K562 (cell line): ENCODE measurements around the gene KCNC3. TPM values are rescaled to one million over a fixed set of nuclear protein-coding genes. Genes with fewer than 3 reads are reported as not detected.
A peak's percentile ranks its signal among the peaks of the same experiment; 100 is the strongest.

Experiments
- BDP1 ChIP-seq: IDR thresholded peaks from 3 replicates; pipeline ENCODE4 v1.6.1; 2011; ENCODE audit not compliant: insufficient read length, insufficient read depth
- CREM ChIP-seq: IDR thresholded peaks from 2 replicates; pipeline ENCODE4 v1.6.1; 2014; ENCODE audit warnings: antibody characterized with exemption, low read depth
- ESRRA ChIP-seq: fragments of 450-650 bp; IDR thresholded peaks from 2 replicates; pipeline ENCODE4 v1.6.1; 2014; ENCODE audit warnings: low read depth, mild to moderate bottlenecking, moderate library complexity, borderline replicate concordance
- ETV6 ChIP-seq, 3 experiments: fragments of 150-350 bp in 1 of 3; sonication (generic) in 1 of 3; formaldehyde crosslinking in 1 of 3; IDR thresholded peaks; 2 replicates each; pipeline versions ENCODE4 v1.6.1 to v1.8.0; 2014 to 2022; ENCODE audit warnings: borderline replicate concordance in 2 of 3, low read depth in 2 of 3, antibody characterized with exemption in 1 of 3, low read length in 1 of 3, mild to moderate bottlenecking in 1 of 3, missing genetic modification reagents in 1 of 3
- FOXM1 ChIP-seq, 2 experiments: fragments of 450-650 bp in 1 of 2; sonication (generic) in 1 of 2; formaldehyde crosslinking in 1 of 2; IDR thresholded peaks; 2 replicates each; pipeline versions ENCODE4 v1.6.1 to v1.9.0; 2017 to 2022; ENCODE audit warnings: low read depth in 2 of 2, mild to moderate bottlenecking in 2 of 2, missing genetic modification reagents in 1 of 2, moderate library complexity in 1 of 2
- MED1 ChIP-seq: sonication (generic); formaldehyde crosslinking; IDR thresholded peaks from 2 replicates; pipeline ENCODE4 v1.8.1; 2023; ENCODE audit warnings: missing genetic modification reagents, borderline replicate concordance
- MIER1 ChIP-seq: fragments of 450-650 bp; IDR thresholded peaks from 2 replicates; pipeline ENCODE4 v1.6.1; 2016; ENCODE audit warnings: antibody characterized with exemption, mild to moderate bottlenecking, low read depth
- PRMT5 ChIP-seq: sonication (generic); formaldehyde crosslinking; IDR thresholded peaks from 2 replicates; pipeline ENCODE4 v1.5.0; 2020; ENCODE audit warnings: missing genetic modification reagents
- RB1 ChIP-seq: fragments of 450-650 bp; IDR thresholded peaks from 2 replicates; pipeline ENCODE4 v1.6.1; 2017; ENCODE audit warnings: low read depth, mild to moderate bottlenecking
- RCOR1 ChIP-seq, 2 experiments: IDR thresholded peaks; 2 replicates each; pipeline ENCODE4 v1.6.1; 2012; ENCODE audit warnings: low read depth in 2 of 2, low read length in 2 of 2, borderline replicate concordance in 1 of 2, improper control_type of control experiment in 1 of 2
- SRF ChIP-seq, 2 experiments: fragments of 250-450, 450-650 bp in 1 of 2; sonication (Bioruptor Pico) in 1 of 2; sonication (generic) in 1 of 2; formaldehyde crosslinking; IDR thresholded peaks; 2 replicates each; pipeline versions ENCODE4 v1.5.0 to v1.5.1; 2020 to 2022; ENCODE audit warnings: mild to moderate bottlenecking in 1 of 2, missing genetic modification reagents in 1 of 2
- STAG1 ChIP-seq: sonication (generic); formaldehyde crosslinking; IDR thresholded peaks from 2 replicates; pipeline ENCODE4 v1.5.0; 2020; ENCODE audit warnings: missing genetic modification reagents, borderline replicate concordance
- TBP ChIP-seq: optimal IDR thresholded peaks from 2 replicates; pipeline ENCODE3; 2011; ENCODE audit warnings: low read depth, low read length, improper control_type of control experiment
- ZBTB1 ChIP-seq: sonication (generic); formaldehyde crosslinking; IDR thresholded peaks from 2 replicates; pipeline ENCODE4 v1.8.1; 2023; ENCODE audit warnings: missing genetic modification reagents, low read depth, mild to moderate bottlenecking, borderline replicate concordance
- polyA plus RNA-seq, 8 experiments: library from polyadenylated mRNA; depleted of rRNA in 4 of 8; stranded (reverse) in 5 of 8; unstranded in 3 of 8; fragments of >200 nt; fragmentation: Nextera tagmentation in 2 of 8; fragmentation: Illumina TruSeq in 1 of 8; extraction: Ambion mirVana in 2 of 8; extraction: Trizol in 1 of 8; gene quantifications; 2 replicates each; pipeline versions ENCODE4 v1.2.1 to v1.2.3, GENCODE V29; 2011 to 2014; ENCODE audit warnings: inconsistent platforms in 1 of 8, missing spikeins in 1 of 8
- total RNA-seq, 7 experiments: library from RNA; depleted of rRNA in 6 of 7; stranded (reverse); fragments of >200 nt in 6 of 7; fragmentation: Illumina TruSeq in 2 of 7; extraction: Trizol in 2 of 7; gene quantifications; 2 replicates each; pipeline versions ENCODE4 v1.2.1 to v1.2.3, GENCODE V29; 2011 to 2021; ENCODE audit warnings: low replicate concordance in 1 of 7
- TF ChIP-seq, protein P1 (sequence below), 3 experiments: fragments of 200-800 bp in 1 of 3; sonication (Bioruptor generic) in 1 of 3; sonication (generic) in 1 of 3; formaldehyde crosslinking in 1 of 3; IDR thresholded peaks; 2 replicates each; pipeline versions ENCODE4 v1.6.1 to v1.8.0; 2016 to 2022; ENCODE audit warnings: mild to moderate bottlenecking in 2 of 3, missing compliant biosample characterization in 2 of 3, missing genetic modification characterization in 2 of 3, missing genetic modification reagents in 1 of 3
- TF ChIP-seq, protein P2 (sequence below): sonication (generic); formaldehyde crosslinking; IDR thresholded peaks from 2 replicates; pipeline ENCODE4 v1.8.0; 2022; ENCODE audit warnings: mild to moderate bottlenecking, missing genetic modification reagents
- TF ChIP-seq, protein P3 (sequence below): sonication (generic); formaldehyde crosslinking; IDR thresholded peaks from 2 replicates; pipeline ENCODE4 v1.8.0; 2022; ENCODE audit warnings: mild to moderate bottlenecking, missing genetic modification reagents

The KCNC3 gene
- total and polyA plus RNA-seq, 9 of the 15 experiments (the other 6 are each of a cell fraction or from before 2014, with no cell fraction given): 0.03 to 26.2 (median 2.0) TPM

DNA sequence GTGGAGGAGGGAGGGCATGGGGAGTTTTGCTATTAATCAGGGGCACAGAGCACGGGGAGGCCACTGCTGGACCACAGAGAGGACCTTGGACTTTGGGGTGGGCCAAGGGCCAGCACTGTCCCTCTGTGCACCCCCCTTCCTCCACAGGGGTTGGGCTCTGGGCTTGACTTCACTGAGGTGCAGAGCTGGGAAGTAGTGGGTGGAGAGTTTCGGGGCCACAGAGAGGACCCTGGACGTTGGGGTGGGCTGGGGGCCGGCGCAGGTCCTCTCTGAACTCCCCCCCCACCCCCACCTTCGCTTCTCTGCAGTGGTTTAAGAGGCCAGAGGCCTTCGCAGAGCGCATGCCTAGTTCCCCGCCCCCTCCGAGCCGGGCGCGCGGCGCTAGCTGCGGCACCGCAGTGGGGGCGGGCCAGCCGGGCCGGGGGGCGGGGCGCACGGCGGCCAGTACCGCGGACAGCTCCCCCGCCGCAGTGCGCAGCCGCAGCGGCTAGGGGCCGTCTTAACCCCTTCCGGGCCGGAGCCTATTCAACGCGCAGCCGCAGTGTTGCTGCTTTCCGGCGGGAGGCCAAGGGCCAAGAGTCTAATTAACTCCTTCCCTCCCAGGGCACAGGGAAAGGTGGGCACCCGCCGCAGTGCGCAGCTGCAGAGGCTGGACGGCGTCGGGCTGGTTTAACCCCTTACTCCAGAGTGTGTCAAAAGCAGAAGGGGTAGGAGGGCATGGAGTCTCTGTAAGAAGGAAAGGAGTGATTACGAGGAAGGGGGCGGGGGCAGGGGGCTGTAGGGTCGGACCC is 3.7 kb downstream of the KCNC3 start (continued):
- TF ChIP-seq, protein P1, sequence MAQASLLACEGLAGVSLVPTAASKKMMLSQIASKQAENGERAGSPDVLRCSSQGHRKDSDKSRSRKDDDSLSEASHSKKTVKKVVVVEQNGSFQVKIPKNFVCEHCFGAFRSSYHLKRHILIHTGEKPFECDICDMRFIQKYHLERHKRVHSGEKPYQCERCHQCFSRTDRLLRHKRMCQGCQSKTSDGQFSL (CRISPR knock-in tag; IDR thresholded peaks at IDR 0.05): 0 out of 2 replicates have a peak, but pooled peaks have one; percentile 8
- TF ChIP-seq, protein P1 (tag; IDR thresholded peaks at IDR 0.05): no peak
- TF ChIP-seq, protein P2, sequence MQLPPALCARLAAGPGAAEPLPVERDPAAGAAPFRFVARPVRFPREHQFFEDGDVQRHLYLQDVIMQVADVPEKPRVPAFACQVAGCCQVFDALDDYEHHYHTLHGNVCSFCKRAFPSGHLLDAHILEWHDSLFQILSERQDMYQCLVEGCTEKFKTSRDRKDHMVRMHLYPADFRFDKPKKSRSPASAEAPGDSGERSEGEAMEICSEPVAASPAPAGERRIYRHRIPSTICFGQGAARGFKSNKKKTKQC (CRISPR knock-in tag): peak; percentile 93
- peak in 1 of 2 experiments; percentile 74; a peak in 2 of 4 replicates for TF ChIP-seq RCOR1 (IDR thresholded peaks at IDR 0.05; ENCODE audit: borderline replicate concordance in 1 of 2, low read depth in 2 of 2, low read length in 2 of 2)
- TF ChIP-seq FOXM1 (IDR thresholded peaks at IDR 0.05; ENCODE audit: low read depth): no peak
- TF ChIP-seq FOXM1 (CRISPR knock-in tag; IDR thresholded peaks at IDR 0.05; ENCODE audit: low read depth): peak; percentile 47; the same call in 1 of the 2 replicates
- peak; percentile 43; the same call in 1 of the 2 replicates for TF ChIP-seq ZBTB1
- TF ChIP-seq ETV6 (IDR thresholded peaks at IDR 0.05; ENCODE audit: borderline replicate concordance in 1 of 2, low read depth in 2 of 2, low read length in 1 of 2): no peak
- TF ChIP-seq ETV6 (CRISPR knock-in tag; IDR thresholded peaks at IDR 0.05; ENCODE audit: borderline replicate concordance): 0 out of 2 replicates have a peak, but pooled peaks have one; percentile 37
- TF ChIP-seq TBP: peak; percentile 30
- peak; percentile 84 for TF ChIP-seq MIER1
- no peak for TF ChIP-seq BDP1
- TF ChIP-seq STAG1 (CRISPR knock-in tag): peak; percentile 31; the same call in 1 of the 2 replicates
- TF ChIP-seq, protein P3, sequence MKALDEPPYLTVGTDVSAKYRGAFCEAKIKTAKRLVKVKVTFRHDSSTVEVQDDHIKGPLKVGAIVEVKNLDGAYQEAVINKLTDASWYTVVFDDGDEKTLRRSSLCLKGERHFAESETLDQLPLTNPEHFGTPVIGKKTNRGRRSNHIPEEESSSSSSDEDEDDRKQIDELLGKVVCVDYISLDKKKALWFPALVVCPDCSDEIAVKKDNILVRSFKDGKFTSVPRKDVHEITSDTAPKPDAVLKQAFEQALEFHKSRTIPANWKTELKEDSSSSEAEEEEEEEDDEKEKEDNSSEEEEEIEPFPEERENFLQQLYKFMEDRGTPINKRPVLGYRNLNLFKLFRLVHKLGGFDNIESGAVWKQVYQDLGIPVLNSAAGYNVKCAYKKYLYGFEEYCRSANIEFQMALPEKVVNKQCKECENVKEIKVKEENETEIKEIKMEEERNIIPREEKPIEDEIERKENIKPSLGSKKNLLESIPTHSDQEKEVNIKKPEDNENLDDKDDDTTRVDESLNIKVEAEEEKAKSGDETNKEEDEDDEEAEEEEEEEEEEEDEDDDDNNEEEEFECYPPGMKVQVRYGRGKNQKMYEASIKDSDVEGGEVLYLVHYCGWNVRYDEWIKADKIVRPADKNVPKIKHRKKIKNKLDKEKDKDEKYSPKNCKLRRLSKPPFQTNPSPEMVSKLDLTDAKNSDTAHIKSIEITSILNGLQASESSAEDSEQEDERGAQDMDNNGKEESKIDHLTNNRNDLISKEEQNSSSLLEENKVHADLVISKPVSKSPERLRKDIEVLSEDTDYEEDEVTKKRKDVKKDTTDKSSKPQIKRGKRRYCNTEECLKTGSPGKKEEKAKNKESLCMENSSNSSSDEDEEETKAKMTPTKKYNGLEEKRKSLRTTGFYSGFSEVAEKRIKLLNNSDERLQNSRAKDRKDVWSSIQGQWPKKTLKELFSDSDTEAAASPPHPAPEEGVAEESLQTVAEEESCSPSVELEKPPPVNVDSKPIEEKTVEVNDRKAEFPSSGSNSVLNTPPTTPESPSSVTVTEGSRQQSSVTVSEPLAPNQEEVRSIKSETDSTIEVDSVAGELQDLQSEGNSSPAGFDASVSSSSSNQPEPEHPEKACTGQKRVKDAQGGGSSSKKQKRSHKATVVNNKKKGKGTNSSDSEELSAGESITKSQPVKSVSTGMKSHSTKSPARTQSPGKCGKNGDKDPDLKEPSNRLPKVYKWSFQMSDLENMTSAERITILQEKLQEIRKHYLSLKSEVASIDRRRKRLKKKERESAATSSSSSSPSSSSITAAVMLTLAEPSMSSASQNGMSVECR (CRISPR knock-in tag): peak; percentile 79; the same call in 1 of the 2 replicates
- peak; percentile 36 for TF ChIP-seq CREM
- TF ChIP-seq SRF (CRISPR knock-in tag; IDR thresholded peaks at IDR 0.05): peak in 1 of 2 experiments; percentile 36; a peak in 1 of 4 replicates
- peak; percentile 82; the same call in 1 of the 2 replicates for TF ChIP-seq MED1 (CRISPR knock-in tag)
- peak; percentile 79; the same call in 1 of the 2 replicates for TF ChIP-seq RB1
- TF ChIP-seq ESRRA: peak; percentile 41; the same call in 1 of the 2 replicates
- peak; percentile 89; the same call in 1 of the 2 replicates for TF ChIP-seq PRMT5 (CRISPR knock-in tag)
